ENCODE results near the gene SCP2D1.
"Not testable (repeated sequence)": the region's sequence is repeated elsewhere in the genome, so short reads cannot be mapped to it uniquely, and the experiment has no call there.

DNA sequence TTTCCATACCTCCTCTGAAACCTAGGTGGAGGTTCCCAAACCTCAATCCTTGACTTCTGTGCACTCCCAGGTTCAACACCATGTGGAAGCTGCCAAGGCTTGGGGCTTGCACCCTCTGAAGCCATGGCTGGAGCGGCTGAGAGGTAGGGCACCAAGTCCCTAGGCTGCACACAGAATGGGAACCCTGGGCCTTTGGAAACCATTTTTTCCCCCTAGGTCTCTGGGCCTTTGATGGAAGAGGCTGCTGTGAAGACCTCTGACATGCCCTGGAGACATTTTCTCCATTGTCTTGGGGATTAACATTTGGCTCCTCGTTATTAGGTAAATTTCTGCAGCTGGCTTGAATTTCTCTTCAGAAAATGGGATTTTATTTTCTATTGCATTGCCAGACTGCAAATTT is 26.5 kb upstream of the SCP2D1 start:
- TF ChIP-seq EGR1 (conservative IDR thresholded peaks at IDR 0.05) = not testable (repeated sequence)
- TF ChIP-seq, protein P1, sequence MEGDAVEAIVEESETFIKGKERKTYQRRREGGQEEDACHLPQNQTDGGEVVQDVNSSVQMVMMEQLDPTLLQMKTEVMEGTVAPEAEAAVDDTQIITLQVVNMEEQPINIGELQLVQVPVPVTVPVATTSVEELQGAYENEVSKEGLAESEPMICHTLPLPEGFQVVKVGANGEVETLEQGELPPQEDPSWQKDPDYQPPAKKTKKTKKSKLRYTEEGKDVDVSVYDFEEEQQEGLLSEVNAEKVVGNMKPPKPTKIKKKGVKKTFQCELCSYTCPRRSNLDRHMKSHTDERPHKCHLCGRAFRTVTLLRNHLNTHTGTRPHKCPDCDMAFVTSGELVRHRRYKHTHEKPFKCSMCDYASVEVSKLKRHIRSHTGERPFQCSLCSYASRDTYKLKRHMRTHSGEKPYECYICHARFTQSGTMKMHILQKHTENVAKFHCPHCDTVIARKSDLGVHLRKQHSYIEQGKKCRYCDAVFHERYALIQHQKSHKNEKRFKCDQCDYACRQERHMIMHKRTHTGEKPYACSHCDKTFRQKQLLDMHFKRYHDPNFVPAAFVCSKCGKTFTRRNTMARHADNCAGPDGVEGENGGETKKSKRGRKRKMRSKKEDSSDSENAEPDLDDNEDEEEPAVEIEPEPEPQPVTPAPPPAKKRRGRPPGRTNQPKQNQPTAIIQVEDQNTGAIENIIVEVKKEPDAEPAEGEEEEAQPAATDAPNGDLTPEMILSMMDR (IDR thresholded peaks at IDR 0.05 in 2 of 3, conservative IDR thresholded peaks at IDR 0.05 in 1 of 3; ENCODE audit: insufficient read depth in 2 of 3, low read depth in 1 of 3, low read length in 3 of 3) = not testable (repeated sequence)

Data from K562 (cell line).